ENCODE data around the gene LPP.

LPP gene, protein sequence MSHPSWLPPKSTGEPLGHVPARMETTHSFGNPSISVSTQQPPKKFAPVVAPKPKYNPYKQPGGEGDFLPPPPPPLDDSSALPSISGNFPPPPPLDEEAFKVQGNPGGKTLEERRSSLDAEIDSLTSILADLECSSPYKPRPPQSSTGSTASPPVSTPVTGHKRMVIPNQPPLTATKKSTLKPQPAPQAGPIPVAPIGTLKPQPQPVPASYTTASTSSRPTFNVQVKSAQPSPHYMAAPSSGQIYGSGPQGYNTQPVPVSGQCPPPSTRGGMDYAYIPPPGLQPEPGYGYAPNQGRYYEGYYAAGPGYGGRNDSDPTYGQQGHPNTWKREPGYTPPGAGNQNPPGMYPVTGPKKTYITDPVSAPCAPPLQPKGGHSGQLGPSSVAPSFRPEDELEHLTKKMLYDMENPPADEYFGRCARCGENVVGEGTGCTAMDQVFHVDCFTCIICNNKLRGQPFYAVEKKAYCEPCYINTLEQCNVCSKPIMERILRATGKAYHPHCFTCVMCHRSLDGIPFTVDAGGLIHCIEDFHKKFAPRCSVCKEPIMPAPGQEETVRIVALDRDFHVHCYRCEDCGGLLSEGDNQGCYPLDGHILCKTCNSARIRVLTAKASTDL

GRCh38 chr3:188154014-188154808 lies at the start of gene LPP:
TSS of gene LPP (plus strand) at chr3:188154157. CDS start at chr3:188406121, 251,964 bp downstream.
- Mint-ChIP-seq H3K9me3 (no peaks in the 10 kb centered on the region), H3K27me3 (ENCODE audit: low read depth) (no peaks in the 10 kb centered on the region), H3K36me3 (ENCODE audit: low read depth) (peaks cover 16% of the 10 kb centered on the region), H3K4me1 (ENCODE audit: low read depth) (peaks cover 52% of the 10 kb centered on the region), H3K27ac (peak within 1 kb of the TSS; percentile 93), H3K4me3 (peak within 1 kb of the TSS; percentile 93)
- DNase-seq (ENCODE audit: low spot score): peak; percentile 86

- no peaks in the 10 kb centered on the region for H3K36me3 Mint-ChIP-seq (ENCODE audit: low read depth)
- H3K27ac Mint-ChIP-seq: no peak overlapping the region
- peaks cover 6% of the 10 kb centered on the region for H3K9me3 Mint-ChIP-seq
- no peak for DNase-seq (ENCODE audit: low spot score)
- H3K27me3 Mint-ChIP-seq (ENCODE audit: low read depth): peaks cover 9% of the 10 kb centered on the region
- no peak overlapping the region for H3K4me3 Mint-ChIP-seq
- H3K4me1 Mint-ChIP-seq (ENCODE audit: low read depth): peaks cover 8% of the 10 kb centered on the region
These were observed 48.0 kb upstream of the LPP start for GRCh38 chr3:188106006-188106405.

DNA sequence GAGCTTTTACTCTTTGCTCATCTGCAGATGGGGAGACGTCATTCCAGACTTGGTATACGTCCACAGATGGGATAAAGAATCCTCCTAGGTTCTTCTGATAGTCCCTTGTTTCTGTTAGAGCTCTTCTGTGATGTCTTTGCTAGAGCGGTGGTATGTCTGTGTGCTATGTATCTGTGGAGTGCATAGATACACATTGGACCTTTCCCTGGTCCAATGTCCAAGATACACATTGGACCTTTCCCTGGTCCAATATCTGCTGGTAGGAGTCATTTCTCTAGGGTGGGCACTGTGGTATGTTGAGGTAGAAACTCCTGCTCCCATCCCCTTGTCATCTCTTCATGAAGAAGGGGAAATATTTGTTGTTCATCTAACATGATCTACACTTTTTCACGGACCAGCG lies 47.5 kb upstream of the LPP start:
- peaks cover 8% of the 10 kb centered on the region for H3K4me1 Mint-ChIP-seq (ENCODE audit: low read depth)
- no peak for DNase-seq (ENCODE audit: low spot score)
- H3K27ac Mint-ChIP-seq: no peak overlapping the region
- no peak overlapping the region for H3K4me3 Mint-ChIP-seq
- peaks cover 1% of the 10 kb centered on the region for H3K9me3 Mint-ChIP-seq
- H3K27me3 Mint-ChIP-seq (ENCODE audit: low read depth): peaks cover 11% of the 10 kb centered on the region
- no peaks in the 10 kb centered on the region for H3K36me3 Mint-ChIP-seq (ENCODE audit: low read depth)

DNA sequence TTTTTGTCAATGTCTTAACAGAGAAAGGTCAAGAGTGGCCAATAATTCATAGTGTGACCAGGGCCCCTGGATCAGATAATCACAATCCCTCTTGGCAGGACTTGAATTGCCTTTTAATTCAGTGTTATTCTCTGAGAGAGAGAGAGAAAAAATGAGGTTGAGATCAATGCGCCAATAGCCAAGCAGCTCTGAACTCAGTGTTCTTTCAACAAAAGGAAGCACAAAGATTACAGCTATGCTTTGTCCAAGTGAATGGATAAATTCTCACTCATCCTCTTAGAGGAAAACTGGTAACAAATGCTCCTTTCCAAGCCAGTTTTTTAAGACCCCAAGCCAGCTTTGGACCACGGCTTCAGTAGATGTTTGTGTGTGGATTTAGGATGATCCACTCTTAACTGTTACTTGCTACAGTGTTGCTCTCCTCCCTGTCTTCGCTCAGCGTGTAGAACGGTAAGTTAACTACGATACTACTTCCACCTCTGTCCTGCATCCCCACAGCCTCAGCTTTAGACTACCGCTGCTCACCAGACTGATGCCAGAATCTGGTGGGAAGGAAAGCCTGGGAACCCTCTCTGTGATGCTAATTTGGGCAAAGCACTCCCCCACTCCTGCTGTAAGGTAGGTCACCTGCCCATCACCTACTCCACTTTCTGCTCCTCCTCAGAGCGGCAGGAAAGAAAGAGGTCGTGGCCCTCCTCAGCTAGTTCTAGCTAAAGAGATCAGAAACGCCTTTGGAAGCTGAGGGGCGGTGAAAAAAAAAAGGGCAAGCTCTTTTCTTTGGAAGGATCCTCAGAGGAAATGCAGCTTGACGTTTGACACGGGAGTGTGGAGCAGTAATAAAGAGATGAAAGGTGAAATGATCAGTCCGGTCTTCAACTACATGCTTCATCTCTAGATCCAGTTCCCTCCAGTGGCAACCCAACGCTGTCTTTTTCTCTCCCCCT lies 46.8 kb upstream of the LPP start:
- H3K9me3 Mint-ChIP-seq: no peaks in the 10 kb centered on the region
- H3K4me1 Mint-ChIP-seq (ENCODE audit: low read depth): peaks cover 8% of the 10 kb centered on the region
- peaks cover 11% of the 10 kb centered on the region for H3K27me3 Mint-ChIP-seq (ENCODE audit: low read depth)
- H3K36me3 Mint-ChIP-seq (ENCODE audit: low read depth): no peaks in the 10 kb centered on the region
- DNase-seq (ENCODE audit: low spot score): no peak
- no peak overlapping the region for H3K27ac Mint-ChIP-seq
- H3K4me3 Mint-ChIP-seq: no peak overlapping the region

GRCh38 chr3:188108703-188109412 lies 45.1 kb upstream of the LPP start:
- H3K9me3 Mint-ChIP-seq: no peaks in the 10 kb centered on the region
- no peak overlapping the region for H3K27ac Mint-ChIP-seq
- H3K27me3 Mint-ChIP-seq (ENCODE audit: low read depth): peaks cover 11% of the 10 kb centered on the region
- DNase-seq (ENCODE audit: low spot score): no peak
- H3K4me1 Mint-ChIP-seq (ENCODE audit: low read depth): peaks cover 8% of the 10 kb centered on the region
- no peak overlapping the region for H3K4me3 Mint-ChIP-seq
- H3K36me3 Mint-ChIP-seq (ENCODE audit: low read depth): no peaks in the 10 kb centered on the region

DNA sequence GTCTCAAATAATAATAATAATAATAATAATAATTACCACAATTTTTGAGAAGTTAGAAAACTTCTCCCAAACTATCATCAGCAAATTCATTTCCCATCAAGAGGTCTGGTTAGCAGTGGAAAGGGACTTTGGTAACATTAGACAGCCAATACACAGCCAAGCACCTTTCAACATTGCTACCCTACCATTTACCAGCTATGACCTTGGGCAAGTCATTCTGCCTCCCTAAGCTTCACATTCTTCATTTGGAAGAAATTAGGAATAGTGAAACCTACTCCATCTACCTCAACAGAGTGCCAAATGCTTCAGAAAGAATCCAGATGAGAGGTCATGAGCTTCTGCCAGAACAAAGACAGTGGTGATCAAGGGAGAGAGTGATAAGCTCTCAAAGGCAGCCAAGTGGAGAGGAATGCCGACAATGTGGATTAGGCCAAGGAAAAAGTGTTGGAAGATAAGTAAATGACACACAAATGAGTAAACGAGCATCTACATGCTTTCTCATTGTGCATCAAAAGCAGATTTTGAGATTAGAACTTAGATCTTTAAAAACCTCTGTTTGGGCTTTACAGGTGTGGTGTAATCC lies 42.9 kb upstream of the LPP start:
- H3K9me3 Mint-ChIP-seq: no peaks in the 10 kb centered on the region
- H3K4me1 Mint-ChIP-seq (ENCODE audit: low read depth): peaks cover 8% of the 10 kb centered on the region
- H3K27ac Mint-ChIP-seq: no peak overlapping the region
- peaks cover 8% of the 10 kb centered on the region for H3K27me3 Mint-ChIP-seq (ENCODE audit: low read depth)
- no peaks in the 10 kb centered on the region for H3K36me3 Mint-ChIP-seq (ENCODE audit: low read depth)
- H3K4me3 Mint-ChIP-seq: no peak overlapping the region
- DNase-seq (ENCODE audit: low spot score): no peak

DNA sequence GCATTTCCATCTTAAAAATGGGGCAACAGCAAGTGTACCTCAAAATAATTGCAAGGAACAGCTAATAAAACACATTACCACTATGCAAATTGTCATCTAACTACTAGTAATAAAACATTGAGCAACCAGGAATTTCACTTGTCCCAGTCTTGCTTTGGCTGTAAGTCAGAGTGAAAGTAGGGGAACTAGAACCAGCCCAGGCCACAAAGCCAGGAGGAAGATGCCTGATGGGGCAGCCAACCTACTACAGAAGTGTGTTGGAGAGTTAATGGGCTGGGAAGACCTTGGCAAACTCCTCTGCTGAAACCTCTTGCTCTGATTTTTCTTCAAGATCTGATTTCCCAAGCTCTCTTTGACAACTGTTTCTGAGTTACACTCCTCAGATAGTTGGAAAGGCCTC lies 40.2 kb upstream of the LPP start:
- no peak overlapping the region for H3K4me3 Mint-ChIP-seq
- no peak overlapping the region for H3K27ac Mint-ChIP-seq
- no peak for DNase-seq (ENCODE audit: low spot score)
- H3K27me3 Mint-ChIP-seq (ENCODE audit: low read depth): peaks cover 1% of the 10 kb centered on the region
- H3K9me3 Mint-ChIP-seq: no peaks in the 10 kb centered on the region
- no peaks in the 10 kb centered on the region for H3K36me3 Mint-ChIP-seq (ENCODE audit: low read depth)
- peaks cover 6% of the 10 kb centered on the region for H3K4me1 Mint-ChIP-seq (ENCODE audit: low read depth)

DNA sequence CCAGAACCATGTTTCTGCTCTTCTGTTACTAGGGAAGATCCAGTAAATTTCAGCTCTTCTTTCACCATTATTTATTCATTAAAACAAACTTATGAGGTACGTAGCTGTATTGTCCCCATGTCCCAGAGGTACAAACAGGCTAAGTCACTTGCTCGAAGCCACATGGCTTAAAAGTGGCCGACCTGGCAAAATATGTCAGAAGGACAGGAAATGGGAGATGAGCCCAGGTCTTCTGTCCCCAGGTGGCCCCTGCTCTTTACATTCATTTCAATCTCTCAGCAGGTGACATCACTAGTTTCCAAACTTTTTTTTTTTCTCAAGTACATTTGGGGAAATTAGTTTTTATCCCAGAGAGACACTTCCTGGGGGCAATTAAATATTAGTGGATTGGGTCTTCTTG lies 34.1 kb upstream of the LPP start:
- Mint-ChIP-seq H3K4me3 (no peak overlapping the region), H3K27me3 (ENCODE audit: low read depth) (no peaks in the 10 kb centered on the region), H3K36me3 (ENCODE audit: low read depth) (no peaks in the 10 kb centered on the region), H3K4me1 (ENCODE audit: low read depth) (peaks cover 7% of the 10 kb centered on the region), H3K9me3 (no peaks in the 10 kb centered on the region), H3K27ac (no peak overlapping the region)
- DNase-seq (ENCODE audit: low spot score): no peak

- Mint-ChIP-seq H3K27ac (no peak overlapping the region), H3K9me3 (no peaks in the 10 kb centered on the region), H3K4me3 (no peak overlapping the region), H3K27me3 (ENCODE audit: low read depth) (no peaks in the 10 kb centered on the region), H3K4me1 (ENCODE audit: low read depth) (peaks cover 7% of the 10 kb centered on the region), H3K36me3 (ENCODE audit: low read depth) (no peaks in the 10 kb centered on the region)
- DNase-seq (ENCODE audit: low spot score): no peak
These were observed 31.3 kb upstream of the LPP start for GRCh38 chr3:188122571-188123169.

GRCh38 chr3:188123170-188123905 lies 30.6 kb upstream of the LPP start:
- H3K27me3 Mint-ChIP-seq (ENCODE audit: low read depth): no peaks in the 10 kb centered on the region
- H3K4me1 Mint-ChIP-seq (ENCODE audit: low read depth): peaks cover 7% of the 10 kb centered on the region
- no peaks in the 10 kb centered on the region for H3K36me3 Mint-ChIP-seq (ENCODE audit: low read depth)
- H3K9me3 Mint-ChIP-seq: no peaks in the 10 kb centered on the region
- no peak overlapping the region for H3K4me3 Mint-ChIP-seq
- no peak overlapping the region for H3K27ac Mint-ChIP-seq
- no peak for DNase-seq (ENCODE audit: low spot score)

- Mint-ChIP-seq H3K27ac (no peak overlapping the region), H3K9me3 (no peaks in the 10 kb centered on the region), H3K27me3 (ENCODE audit: low read depth) (no peaks in the 10 kb centered on the region), H3K4me1 (ENCODE audit: low read depth) (peaks cover 8% of the 10 kb centered on the region), H3K36me3 (ENCODE audit: low read depth) (no peaks in the 10 kb centered on the region), H3K4me3 (no peak overlapping the region)
- DNase-seq (ENCODE audit: low spot score): no peak
These were observed 29.8 kb upstream of the LPP start for GRCh38 chr3:188124184-188124583.

GRCh38 chr3:188125076-188125475 lies 28.9 kb upstream of the LPP start:
- Mint-ChIP-seq H3K4me1 (ENCODE audit: low read depth) (peaks cover 8% of the 10 kb centered on the region), H3K36me3 (ENCODE audit: low read depth) (no peaks in the 10 kb centered on the region), H3K9me3 (no peaks in the 10 kb centered on the region), H3K27me3 (ENCODE audit: low read depth) (no peaks in the 10 kb centered on the region), H3K27ac (no peak overlapping the region), H3K4me3 (no peak overlapping the region)
- no peak for DNase-seq (ENCODE audit: low spot score)
